8988T (cell line): ENCODE measurements around the gene SLC2A10.

Source experiments
- DNase-seq: peaks from one replicate; pipeline ENCODE4 v3.0.0; 2011

The SLC2A10 gene

DNA sequence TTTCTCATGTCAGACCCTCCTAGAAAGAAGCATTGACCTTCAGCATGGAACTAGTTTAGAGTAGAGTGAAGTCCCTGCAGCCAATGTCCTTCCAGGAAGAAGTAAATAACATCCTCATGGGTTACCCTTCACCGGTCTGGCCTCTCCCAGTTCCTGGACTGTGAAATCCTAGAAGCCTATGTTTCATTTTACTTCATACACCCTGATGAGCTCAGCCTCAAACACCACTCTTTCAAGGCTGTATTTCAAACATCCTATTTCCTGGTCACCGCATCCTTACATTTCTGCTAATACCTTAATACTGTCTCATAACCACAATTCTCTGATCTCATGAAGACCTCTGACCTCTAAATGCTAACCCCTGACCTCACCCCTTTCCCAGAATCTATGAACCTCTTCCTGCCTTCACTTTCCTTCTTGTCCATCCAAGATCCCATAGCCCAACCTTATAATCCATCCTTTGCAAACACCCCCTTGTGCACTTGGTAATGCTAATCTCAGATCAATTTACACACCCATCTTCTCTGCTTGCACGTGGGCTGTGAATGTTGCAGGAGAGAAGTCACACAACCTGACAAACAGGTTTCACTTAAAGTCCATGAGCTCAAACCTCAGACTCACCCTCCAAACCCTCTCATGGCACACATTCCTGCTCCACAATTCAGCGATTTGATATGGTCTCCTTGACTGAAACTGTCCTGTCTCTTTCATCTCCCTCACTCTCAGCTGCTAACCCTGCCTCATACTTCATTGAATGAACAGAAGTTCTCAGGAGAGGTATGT, 30.2 kb downstream of the SLC2A10 start:
- DNase-seq, result no peak

DNA sequence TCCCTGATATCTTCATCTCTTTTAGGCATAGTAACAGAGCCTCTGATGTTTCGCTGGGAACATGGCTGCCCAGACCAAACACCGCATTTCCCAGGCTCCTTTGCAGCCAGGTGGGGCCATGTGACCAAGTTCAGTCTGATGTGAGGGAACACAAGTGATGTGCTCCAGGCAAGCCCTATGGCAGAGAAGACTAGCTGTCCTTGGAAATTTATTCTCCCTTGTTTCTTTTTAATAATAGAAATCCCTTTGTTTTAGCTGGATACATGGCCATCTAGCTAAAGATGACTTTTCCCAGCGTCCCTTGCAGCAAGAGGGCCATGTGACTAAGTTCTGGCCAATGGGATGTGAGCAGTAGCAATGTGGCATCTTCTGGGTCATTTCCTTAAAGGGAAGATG, 30.8 kb downstream of the SLC2A10 start:
- DNase-seq, result no peak

DNA sequence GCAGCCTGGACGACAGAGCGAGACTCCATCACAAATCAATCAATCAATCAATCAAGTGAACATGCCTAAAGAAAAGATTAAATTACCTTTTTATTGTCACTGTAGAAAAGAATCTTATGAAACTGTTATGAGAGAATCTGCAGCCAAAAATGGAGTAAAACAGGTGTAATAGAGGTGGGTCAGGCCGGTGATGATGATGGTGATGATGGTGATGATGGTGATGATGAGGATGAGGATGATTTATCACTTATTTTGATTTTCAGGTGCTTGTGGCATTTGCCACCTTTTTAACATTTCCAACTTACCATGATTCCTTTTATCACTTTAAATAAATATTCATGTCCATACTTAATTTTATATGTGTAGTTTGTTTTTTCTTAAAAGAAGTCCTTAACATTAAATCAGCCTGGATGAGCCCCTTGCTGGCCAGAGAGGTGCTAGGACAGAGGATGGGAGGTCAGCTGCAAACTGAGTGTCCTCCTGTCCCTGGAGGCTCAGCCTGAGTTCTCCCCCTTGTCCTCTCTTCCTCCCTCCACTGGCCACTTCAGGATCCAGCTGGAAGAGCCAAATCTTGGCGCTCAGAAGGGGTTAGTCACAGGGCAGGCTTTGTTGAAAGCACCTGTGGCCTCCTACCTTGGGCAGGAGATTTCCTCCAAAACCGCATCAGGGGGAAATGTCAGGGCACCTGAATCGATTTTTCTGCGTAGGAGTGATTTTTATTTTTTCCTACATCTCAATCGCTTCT, 32.6 kb downstream of the SLC2A10 start:
- no peak for DNase-seq

DNA sequence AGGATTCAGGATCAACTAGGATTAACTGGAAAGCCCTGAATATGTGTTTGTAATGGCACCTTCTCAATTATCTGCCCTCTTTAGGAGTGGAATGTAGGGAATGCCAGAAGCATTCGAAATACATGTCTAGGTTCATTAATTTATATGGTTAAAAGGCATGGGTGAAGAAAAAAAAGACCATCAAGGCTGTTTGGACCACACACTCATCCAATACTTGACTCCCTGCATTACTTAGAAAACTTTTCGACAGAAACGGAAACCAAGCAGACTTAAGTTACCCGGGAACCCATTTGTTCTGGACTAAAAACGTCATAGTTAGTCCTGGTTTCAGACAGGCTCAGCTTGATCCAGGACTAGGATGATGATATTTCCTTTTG, 33.2 kb downstream of the SLC2A10 start:
- no peak for DNase-seq

DNA sequence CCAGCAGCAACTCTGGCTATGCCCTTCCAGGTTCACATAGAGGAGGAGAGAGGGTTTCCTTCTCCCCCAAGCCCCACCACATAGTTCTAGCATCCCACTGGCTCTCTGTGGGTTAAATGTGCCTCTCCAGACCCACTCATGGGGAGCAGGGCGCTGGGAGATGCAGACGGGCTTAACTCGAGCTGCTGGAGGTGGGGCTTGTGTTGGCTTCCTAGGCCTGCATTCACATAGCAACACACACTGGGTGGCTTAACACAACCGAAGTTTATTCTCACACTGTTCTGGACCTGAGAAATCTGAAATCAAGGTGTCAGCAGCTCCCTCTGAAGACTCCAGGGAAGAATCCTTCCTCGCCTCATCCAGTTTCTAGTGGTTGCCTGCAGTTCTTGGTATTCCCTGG, 33.6 kb downstream of the SLC2A10 start:
- DNase-seq, result no peak

DNA sequence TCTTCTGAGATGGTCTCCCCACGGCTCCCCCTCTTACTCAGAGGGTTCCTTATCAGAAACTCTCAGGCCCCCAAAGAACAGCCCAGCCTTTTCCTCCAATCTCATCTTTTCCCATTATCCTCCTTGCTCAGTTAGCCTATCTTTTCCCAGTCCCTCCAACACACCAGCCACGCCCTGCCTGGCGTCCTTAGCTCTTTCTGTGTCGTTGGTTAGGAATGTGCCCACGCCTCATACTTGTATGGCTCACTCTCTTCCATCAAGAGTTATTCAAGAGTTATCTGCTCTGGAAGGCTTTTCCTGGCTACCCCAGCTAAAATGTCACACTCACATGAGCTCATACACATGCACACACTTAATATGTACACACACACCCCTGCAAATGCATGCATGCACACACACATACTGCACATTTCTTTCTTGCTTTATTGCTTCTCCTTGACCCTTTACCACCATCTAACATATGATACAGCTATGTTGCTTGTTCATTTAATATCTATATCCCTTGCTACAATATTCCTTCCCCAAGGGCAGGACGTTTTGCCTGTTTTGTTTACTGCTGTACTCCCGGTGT, 37.6 kb downstream of the SLC2A10 start:
- no peak for DNase-seq

DNA sequence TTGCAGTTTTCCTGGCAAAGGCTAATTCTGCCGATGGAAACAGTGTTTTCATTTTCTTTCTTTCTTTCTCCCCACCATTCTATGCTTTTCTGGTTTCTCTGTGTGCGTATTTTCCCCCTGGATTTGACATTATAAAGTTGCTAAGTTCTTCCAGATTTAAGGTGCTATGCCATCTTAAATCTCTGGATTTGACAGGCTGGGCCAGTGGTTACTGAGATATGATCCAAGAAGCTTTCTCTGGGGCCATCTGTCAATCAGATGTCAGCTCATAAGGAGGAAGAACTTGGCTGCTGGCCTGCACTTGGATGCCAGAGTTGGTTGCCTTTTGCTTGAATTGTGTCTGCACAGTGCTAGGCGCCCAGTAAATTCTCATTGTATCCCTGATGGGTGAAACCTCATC, 39.7 kb downstream of the SLC2A10 start:
- no peak for DNase-seq

DNA sequence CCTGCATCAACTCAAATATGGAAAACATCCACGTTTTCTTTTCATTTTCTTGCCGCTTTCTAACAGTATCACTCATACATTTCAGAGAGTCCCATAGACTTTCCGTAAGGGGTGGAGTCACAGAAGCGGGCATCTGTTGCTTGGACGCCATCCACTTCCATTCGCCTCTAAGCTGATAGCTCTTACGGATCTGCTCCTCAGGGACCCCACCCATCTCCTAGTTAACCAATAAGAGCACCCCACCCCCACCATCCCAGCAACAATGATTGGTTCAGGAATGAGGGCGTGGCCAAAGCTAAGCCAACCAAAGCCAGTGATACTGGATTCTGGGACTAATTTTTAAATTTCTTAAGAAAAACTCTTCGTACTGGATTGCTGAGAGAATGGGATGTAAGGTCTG, 42.4 kb downstream of the SLC2A10 start:
- no peak for DNase-seq

DNA sequence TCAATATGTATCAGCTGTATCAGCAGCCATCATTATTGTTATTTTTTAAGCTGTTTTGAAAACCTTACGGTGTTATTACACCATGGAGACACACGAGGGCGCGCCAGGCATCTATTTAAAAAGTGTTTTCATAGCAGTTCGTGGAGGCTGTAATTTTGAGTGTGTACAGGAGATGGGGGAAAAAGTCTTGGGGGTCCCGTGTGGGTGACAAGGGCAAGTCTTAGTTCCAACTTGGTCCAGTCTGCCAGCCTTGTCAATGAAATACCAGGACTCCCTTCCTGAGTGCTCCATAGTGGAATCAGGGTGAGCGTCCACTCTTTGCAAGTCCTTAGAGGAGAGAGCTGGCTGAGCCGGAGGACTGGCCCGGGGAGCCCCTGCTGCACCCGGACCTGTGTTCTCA, 43.3 kb downstream of the SLC2A10 start:
- no peak for DNase-seq

DNA sequence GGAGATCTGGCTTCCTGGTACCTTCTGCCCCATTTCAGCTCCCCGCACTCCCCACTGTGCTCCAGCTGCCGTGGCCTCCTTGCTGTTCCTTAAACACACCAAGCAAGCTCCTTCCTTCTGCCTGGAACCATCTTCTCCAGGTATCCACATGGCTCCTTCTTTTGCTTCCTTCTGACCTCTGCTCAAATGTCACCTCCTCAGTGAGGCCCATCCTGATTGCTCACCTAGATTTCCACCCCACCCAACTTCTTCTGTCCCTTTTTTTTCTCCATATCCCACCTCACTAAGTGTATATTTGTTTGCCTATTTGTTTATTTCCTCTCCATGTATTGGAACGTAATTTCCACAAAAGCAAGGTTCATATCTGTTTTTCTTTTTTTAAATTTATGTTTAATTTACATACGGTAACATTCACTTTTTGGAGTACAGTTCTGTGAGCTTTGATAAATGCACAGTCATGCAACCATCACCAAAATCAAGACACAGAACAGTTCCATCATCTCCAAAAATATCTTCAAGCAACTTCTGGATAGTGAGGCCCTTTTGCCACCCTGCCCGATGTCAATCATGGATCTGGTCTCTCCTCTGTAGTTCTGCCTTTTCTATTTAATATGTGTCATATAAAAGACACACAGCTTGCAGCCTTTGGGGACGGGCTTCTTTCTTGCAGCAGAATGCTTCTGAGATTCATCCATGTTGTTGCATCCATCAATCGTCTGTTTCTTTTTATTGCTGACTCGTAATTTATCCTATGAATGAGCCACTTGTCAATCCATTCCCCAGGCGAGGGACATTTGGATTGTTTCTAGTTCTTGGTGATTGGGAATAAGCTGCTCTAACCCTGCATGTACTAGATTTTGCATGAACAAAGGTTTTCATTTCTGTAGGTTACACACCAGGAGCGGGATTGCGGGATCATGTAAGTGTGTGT, 46.3 kb downstream of the SLC2A10 start:
- no peak for DNase-seq

DNA sequence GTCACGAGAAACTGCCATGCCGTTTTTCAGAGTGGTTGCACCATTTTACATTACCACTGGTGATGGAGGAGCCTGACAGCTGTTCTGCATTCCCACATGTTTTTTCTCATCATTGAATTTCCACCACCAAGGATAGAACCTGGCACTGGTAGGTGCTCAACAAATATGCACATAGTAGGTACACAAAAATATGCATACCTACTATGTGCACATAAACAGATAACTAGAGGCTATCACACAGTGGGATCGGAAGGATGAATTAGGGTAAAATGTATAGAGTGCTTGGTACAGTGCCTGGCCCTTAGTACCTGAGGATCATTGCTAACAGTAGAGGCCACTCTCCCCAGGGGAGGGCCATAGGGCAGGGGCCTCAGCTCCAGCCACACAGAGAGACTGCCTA, 47.0 kb downstream of the SLC2A10 start:
- no peak for DNase-seq

DNA sequence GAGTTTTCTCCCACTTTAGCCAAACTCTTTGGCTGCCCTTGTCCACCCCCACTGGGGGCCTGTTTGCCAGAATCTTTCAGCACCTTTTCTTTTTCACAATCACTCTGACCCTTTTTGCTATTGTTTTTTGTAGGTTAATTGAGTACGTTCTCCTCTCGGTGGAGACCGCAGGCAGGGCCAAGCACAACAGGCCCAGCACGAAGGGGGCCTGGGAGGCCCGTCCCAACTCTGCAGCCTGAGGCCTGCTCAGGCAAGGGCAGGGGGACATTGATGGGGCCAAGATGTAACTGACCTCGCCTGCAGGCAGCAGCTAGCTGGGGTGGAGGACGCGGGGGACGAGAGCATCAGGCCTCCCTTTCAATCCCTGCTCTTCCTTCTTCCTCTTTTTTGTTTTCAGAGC, 47.7 kb downstream of the SLC2A10 start:
- DNase-seq, result no peak

DNA sequence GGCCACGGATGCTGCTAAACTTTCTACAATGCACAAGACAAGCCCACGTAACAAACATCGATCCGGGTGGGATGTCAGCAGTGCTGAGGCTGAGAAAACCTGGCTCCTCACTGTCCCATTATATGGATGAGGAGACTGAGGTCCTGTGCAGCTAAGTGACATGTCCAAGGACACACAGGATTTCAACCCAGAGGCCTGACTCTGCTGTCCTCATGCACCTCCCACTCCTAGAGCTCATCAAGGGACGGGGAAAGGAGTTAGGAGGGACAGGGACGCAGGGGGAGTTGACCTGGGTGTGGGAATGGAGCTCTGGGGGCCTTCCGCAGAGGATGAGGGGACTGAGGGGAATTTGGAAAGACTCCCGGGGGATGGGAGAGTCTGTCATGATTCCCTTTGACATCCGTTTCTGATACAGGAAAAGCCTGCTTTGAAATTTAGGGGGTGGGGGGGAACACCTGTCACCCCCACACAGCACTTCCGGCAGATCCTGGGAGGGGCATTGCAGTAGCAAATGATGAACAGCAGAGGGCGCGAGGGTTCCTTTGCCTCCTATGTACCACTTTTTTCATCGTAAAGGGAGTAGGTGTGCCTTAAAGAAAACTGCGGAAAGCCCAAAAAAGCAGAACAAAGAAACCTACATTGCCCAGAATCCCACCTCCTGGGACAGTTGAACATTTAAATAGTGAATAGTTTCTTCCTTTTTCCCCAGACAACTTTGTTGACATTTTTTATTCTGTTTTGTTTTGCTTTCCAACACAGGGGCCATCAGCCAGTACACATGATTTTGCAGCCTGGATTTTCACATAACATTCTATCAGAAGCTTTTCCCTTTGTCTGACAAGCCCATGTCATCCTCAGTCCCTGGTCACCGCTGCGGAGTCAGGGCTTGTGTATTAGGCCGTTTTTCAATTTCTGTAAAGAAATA, 48.6 kb downstream of the SLC2A10 start:
- DNase-seq, result peak; percentile 47

DNA sequence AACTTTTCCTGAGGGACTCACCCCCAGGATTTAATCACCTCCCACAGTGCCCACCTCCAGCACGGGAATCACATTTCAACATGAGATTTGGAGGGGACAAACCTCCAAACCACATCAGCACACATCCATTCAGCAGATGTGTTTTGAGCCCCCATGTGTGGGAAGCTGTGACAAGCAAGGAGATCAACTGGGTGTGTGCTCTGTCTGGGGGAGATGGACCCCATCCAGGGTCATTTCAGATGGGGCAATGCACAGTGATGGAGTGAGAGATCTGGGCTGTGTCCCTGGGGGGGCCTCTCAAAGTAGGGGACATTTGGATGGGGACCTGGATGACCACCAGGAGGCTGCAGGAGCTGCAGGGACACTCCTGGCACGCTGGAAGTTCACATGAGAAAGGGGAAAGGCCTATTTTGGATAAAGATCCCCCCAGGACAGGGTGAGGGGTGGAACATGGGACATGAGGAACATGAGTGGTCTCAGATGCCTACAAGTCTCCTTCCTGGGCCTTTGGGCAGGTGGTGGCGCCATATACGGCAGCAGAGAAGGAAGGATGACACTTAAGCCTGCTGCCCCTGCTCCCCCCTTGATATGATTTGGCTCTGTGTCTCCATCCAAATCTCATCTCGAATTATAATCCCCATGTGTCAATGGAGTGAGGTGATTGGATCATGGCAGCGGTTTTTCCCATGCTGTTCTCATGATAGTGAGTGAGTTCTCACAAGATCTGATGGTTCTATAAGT, 49.6 kb downstream of the SLC2A10 start:
- no peak for DNase-seq

DNA sequence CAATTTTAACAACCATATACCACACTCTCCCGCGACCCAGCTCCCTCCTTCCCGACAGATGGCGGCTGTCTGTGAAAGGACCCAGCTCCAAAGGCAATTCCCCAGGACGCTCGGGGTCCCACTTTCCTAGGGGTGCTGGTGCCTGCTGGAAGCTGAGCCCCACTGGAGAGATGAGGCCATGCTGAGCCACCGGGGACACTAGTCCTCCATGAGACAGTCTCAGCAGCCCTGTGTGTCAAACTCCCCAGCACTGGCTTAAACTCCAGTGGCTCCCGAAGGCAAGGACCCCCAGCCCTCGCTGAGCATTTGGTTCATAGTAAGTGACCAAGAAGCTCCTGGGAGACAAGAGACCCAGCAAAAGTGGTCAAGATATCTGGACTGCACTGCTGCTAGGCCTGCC, 52.1 kb downstream of the SLC2A10 start:
- DNase-seq, result no peak

DNA sequence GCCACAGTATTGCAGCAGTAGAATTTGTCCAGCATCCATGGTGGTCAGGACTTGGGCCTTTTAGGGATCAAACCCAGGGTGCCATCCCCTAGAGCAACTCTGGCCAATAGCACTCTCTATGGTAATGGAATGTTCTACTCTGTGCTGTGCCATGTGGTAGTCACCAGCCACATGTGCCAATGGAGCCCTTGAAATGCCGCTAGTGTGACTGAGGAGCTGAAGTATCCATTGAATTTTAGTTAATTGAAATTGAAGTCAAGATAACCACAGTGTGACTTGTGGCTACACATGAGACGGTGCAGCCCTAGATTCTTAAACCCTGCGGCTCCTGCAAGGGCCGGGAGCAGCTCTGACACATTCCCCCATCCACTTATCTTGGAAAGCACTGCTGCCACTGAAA, 54.6 kb downstream of the SLC2A10 start:
- DNase-seq, result no peak

DNA sequence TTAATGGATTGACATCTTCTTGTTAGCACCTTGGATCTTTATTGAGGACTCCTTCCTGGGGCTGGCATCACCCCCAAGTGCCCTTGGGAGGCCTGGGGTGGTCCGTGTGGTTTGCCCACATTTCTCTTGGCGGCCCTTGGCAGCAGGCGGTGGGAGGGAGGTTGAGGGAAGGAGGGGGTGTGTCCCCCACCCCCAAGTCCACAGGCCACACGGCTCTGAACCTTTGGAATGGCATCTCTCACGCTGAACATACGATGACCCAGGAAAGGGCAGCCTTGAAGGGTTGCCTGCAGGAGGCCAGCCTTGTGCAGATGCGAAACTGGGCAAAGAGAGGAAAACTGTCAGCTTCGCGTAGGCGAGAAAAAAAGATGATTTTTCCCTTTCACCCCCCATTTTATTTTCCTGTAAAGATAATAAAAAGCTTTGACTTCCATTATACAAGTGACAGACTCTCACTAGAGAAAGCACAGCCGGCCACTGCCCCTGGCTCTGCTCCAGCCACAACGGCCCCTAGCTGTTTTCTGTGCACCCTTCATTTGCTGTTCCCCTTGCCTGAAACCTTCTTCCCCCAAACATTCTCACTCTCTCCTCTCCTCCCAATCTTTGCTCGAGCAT, 56.2 kb downstream of the SLC2A10 start:
- DNase-seq, result no peak

DNA sequence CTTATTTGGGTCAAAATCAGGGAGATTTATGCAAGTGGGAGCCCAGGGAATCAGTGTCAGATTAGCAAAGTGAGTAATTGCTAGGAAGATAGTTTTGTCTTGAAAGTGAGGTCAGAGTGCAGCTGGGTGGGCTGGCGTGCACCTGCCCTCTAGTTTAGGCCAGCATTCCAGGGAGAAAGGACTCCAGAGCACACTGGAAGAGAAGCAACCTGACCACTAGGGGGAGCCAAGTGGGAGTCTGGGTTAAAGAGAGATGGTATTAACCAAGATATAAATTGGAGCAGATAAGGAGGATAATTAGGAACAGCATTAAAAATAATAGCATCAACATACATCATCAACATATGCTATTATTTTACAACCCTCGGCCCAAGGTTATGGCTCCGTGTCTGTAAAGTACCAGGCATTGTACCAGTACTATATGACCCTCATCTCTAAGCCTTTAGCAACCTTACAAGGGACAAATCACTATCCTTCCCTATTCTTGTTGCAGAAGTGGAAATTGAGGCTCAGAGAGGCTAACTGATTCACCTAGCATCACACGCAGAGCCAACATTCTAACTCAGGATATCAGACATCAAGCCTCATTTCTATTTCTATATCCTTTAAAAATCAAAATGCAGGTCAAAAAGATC, 57.8 kb downstream of the SLC2A10 start:
- no peak for DNase-seq

DNA sequence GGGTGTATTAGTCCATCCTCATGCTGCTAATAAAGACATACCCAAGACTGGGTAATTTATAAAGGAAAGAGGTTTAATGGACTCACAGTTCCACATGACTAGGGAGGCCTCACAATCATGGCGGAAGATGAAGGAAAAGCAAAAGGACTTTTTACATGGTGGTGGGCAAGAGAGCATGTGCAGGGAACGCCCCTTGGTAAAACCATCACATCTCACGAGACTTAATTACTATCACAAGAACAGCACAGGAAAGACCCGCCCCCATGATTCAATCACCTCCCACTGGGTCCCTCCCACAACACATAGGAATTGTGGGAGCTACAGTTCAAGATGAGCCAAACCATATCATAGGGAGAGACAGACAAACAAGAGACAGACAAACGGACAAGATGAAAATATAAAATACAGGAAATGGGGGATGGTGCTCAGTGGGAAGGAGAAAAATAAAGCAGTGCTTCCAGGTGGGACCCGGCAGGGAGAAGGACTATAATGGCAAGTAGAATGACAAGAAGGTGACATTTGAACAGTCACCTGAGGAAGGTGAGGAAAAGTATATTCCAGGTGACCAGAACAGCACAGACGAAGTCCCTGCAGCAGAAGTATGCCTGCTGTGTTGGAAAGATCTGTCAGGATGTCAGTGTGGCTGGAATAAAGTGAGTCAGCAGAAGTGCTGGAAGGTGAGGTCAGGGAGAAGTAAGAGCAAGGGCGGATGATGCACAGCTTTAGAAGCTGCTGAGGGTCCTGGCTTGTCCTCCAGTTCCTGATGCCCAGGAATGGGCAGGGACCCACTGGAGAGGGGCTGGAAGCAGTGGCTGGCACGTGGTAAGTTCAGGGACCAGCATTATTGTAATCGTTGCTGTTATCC, 61.1 kb downstream of the SLC2A10 start:
- no peak for DNase-seq
